ENCODE measurements around the gene GSK3B. TPM values are rescaled to one million over a fixed set of nuclear protein-coding genes. Genes with fewer than 3 reads are reported as not detected.
"Not testable (repeated sequence)": the region's sequence is repeated elsewhere in the genome, so short reads cannot be mapped to it uniquely, and the experiment has no call there.

Gene GSK3B
- total RNA-seq, 1 donor from 2014 or later: 43.7 TPM

DNA sequence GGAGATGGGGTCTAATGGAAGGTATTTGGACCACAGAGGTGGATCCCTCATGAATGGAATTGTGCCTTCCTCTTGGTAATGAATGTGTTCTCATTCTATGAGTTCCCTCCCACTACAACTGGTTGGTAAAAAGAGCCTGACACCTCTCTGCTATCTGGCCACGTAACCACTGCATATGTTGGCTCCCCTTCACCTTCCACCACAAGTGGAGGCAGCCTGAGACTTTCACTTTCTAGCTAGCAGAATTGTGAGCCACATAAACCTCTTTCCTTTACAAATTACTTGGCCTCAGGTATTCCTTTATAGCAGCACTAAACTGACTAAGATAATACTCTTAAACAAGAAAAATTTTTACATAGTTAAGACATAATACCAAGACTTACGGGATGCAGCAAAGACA is 157.0 kb downstream of the GSK3B start:
- no peak for DNase-seq (ENCODE audit: low read depth, low spot score)

DNA sequence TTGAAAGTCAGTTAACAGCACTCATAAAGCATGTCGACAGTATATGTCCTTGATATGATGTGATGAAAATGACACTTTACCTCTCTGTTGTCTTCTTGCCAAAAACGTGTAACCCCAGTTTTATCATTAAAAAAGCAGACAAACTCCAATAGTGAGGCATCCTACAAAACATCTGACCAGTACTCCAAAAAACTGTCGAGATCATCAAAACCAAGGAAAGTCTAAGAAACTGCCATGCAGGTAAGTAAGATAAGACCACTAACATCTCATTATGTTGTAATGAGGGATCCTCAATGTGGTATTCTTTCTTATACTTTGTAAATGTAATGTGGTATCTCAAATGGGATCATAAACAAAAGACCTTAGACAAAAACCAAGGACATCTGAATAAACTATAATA is 160.0 kb downstream of the GSK3B start:
- DNase-seq (ENCODE audit: low read depth, low spot score): no peak

DNA sequence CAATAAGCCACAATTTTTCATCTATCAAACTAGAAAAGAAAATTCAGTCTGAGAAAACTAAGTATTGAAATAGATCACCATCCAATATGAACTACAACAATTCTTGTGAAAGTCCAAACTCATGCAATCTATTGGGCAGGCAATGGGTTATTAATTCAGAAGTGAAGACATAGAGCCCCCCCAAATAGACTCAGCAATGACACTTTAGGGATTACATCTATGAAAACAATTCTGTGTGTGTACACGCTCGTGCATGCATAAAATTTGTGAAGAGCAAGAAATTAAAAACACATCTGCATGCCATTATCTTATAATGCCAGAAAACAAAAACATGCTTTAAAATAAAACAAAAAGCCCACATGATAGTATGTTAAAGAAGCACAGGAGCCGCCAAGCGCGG is 161.0 kb downstream of the GSK3B start:
- no peak for DNase-seq (ENCODE audit: low read depth, low spot score)

DNA sequence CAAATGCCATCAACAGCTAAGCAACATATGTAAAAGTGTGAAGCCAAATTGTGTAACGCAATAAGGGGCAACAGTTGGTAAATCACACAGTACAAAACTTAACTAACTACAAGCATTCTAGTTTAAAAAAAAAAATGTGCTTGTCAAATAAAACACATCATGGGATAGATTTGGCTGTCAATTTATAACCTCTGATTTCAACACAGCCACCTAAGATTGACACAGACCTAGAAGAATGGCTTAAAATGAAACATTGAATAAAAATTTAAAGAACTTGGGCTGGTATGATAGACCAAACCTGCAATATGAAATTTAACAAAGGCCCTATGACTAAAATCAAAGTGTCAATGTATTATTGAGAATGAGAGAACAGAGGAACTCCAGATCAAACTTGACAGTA is 164.0 kb downstream of the GSK3B start:
- no peak for DNase-seq (ENCODE audit: low read depth, low spot score)

DNA sequence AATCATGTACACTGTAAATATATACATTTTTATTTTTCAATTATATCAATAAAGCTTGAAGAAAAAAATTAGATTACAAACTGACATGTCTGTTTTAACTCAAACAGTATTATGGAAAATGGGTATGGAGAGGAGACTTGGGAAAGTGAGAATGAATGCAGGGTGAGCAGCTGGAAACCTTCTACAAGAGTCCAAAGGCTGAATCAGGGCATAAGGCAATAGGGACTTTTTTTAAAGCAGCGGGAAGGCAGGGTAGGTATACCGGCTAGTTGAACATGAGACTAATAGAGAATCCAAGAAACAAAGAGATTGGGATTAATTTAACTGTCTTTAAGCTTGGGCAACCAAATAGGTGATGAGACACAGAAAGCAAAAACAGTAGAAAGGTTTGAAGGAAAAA is 167.1 kb downstream of the GSK3B start:
- no peak for DNase-seq (ENCODE audit: low read depth, low spot score)

DNA sequence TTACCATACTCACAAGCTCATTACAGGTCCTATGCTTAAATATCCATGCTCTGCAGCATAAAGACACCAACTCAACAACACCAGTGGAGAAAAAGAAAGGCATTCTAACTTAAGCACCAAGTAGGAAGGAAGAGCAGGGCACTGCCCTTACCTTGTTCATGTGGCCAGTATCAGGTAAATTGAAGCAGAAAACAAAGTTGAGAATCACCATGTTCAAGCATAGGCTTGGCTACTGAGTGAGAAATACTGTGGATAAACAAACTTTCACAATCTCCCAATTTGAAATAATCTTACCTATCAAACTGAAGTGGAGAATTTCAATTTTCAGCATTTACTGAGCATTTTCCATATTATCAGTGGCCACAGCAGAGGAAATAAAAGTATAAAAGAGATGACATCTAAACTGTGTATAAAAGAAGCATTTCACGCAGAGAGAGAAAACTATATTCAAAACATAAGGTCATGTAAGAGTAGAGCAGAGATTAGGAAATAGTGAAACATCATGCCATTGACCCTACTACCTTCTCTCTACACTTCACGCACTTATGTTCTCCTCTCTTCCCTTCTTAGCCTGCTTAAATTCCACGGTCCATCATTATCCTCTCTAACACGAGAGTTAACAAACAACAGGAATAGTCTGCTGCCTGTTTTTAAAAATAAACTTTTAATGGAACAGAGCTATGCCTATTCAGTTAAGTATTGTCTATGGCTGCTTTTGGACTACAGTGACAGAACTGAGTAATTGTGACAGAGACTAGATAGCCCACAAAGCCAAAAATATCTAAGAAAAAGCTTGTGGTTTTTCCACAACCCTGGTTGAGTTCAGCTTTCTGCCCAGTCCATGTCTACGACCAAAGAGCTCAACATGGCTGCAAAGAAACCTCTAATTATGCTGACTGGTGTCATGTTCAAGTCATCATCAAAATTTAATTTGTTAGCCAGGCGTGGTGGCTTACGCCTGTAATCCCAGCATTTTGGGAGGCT is 169.8 kb downstream of the GSK3B start:
- DNase-seq (ENCODE audit: low read depth, low spot score): no peak

DNA sequence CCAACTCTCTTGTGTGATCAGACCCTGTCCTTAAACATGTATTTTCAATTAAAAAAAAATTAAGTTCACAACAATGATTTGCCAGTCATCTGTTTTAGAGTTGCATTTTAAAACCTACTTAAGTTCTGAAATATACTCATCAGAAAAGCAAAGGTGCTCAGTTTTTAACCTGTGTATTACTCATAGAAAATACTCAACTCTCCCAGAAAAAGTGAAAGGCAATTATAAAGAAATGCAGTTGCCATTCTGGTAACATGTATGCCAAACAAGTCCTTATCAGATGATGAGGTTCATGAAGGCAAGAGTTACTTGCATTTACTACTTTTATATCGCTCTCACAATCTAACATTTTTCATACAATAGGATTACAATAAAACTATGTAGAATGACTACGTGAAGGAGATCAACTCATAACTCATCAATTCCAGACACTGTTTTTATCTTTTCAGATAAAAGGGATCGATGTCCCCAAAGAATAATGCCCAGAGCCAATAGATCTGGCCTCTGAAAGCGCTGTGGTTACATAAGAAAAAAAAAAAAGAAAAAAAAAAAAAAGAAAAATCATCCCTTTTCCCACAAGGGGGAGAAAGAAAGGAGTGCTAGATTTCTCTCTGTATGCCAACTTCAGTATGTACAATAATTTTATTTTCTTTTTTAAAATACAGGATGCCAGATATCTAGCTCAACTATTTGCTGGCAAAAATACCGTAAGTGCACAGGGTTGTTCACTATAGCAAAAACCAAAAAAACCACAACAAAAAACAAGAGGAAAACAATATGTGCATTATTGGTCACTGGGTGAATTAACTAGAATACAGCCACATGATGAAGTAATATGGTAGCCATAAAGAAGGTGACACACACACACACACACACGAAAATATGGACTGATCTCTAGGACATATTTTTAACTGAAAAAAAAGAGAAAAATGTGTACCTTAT is 175.0 kb downstream of the GSK3B start:
- DNase-seq (ENCODE audit: low read depth, low spot score): no peak

DNA sequence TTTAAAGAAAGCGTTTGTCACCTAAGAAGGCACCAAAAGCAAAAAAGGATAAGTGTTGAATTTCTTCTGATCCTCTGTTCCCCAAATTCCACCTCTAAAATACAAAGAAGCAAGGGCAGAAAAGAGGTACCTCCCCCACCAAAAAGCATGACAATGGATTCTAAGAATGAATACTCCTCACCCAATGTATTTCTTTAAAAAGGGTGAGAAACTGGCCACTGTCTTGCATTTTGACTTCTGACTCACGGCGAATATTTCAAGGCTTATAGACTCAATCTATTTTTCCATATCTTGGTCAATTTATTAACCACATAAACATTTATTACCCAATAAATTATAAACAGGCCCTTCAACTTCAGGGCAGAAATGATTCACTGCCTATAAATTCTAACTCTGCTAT is 181.2 kb downstream of the GSK3B start:
- no peak for DNase-seq (ENCODE audit: low read depth, low spot score)

DNA sequence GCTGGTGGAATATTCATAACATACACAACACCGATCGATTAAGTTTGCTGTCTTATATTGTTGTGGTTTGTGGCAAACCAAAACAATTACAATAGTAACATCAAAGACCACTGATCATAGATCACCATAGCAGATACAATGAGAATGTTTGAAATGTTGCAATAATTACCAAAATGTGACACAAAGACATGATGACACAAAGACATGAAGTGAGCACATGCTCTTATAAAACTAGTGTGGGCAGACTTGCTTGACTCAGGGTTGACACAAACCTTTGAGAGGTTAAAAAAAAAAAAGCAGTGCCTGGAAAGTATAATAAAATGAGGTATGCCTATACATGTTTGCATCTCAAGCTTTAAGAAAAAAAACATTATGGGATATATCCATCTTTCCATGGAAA is 182.0 kb downstream of the GSK3B start:
- no peak for DNase-seq (ENCODE audit: low read depth, low spot score)

DNA sequence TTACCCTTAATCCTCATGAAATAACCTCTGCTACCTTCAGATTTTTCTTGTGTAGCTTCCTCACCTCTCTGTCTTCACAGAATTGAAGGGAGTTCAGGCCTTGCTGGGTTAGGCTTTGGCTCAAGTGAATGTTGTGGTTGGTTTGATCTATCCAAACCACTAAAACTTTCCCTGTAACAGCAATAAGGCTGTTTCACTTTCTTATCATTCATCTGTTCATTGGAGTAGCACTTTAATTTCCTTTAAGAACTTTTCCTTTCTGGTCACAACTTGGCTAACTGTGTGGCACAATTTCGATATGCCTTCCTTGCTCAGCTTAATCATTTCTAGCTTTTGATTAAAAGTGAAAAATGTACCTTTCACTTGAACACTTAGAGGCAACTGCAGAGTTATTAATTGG is 182.5 kb downstream of the GSK3B start:
- no peak for DNase-seq (ENCODE audit: low read depth, low spot score)

DNA sequence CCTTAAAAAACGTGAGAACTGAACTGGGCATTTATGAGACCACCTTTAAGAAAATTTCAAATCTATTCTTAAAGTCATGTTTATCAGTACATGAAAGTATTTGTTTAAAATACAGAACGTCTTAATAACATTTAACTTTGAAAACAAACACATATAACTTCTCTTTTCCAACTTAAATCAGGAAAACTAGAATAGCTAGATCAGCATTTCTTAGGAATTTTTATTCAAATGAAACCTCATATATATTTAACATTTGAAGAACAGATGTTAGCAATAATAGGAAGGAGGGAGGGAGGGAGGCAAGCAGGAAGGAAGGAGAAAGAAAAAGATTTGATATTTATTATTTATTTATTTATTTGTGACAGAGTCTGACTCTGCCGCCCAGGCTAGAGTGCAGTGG is 192.2 kb downstream of the GSK3B start:
- DNase-seq (ENCODE audit: low read depth, low spot score): no peak

DNA sequence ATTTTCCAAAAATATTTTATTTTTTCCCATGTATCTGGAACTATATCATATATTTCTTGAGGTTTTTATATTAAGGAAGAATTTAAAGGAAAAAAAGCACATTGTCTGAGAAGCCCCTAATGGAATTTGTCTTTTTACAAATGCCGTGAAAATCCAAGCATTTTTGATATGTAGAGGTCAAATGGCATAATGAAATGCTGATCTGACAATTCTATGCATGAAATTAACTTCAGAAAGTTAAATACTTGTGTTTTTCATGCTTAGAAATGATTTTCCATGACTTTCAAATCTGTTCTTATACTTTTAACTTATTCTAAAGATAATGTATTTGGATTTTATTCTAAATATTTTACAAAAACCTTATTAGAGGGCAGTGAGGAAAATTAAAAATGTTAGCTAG is 193.1 kb downstream of the GSK3B start:
- DNase-seq (ENCODE audit: low read depth, low spot score): no peak

DNA sequence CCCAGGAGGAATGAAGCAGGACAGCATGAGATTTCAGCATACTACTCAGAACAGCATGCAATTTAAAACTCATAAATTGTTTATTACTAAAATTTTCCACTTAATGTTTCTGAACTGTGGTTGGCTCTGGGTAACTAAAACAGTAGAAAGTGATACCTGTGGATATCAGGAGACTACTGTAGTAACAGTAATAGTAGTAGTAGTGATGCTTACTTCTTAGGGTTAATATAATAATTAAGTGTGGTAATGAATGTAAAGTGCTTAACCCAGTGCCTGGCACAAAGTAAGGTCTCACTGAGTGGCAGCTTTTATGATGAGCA is 195.1 kb downstream of the GSK3B start:
- DNase-seq (ENCODE audit: low read depth, low spot score): no peak

DNA sequence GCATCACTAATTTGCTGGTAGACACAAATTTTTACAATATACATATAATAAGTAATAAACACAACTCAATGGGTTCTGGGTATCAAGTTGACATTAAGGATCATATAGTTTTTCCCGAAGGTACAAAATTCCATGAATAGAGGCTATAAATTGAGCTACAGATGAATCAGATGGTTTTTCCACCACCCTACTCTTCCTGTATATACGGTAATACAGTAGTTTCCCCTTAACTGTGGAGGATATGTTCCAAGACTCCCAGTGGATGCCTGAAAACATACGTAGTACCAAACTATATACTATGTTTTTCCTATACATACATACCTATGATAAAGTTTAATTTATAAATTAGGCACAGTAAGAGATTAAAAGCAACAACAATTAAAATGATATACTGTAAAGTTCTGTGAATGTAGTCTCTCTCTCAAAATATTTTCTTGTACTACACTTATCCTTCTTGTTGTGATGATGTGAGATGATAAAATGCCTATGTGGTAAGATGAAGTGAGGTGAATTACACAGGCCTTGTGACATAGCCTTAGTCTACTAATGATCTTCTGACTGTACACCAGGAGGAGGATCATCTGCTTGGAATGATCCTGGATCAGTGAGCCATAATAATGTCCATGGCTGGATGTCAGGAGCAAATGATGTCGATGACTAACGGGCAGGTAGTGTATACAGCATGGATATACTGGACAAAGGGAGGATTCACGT is 195.6 kb downstream of the GSK3B start:
- DNase-seq (ENCODE audit: low read depth, low spot score): no peak

DNA sequence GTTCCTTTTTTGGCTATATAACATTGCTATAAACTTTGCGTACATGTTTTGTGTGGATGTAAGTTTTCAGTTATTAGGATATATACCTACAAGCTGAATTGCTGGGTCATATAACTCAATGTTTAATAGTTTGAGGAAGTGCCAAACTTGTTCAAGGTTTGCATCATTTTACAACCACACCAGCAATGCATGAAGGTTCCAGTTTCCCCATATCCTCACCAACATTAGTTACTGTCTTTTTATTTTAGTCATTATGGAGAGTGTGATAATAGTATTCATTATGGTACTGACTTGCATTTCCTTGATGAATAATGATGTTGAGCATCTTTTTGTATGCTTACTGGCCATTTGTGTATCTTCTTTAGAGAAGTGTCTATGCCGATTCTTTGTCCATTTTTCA is 200.1 kb downstream of the GSK3B start:
- no peak for DNase-seq (ENCODE audit: low read depth, low spot score)

DNA sequence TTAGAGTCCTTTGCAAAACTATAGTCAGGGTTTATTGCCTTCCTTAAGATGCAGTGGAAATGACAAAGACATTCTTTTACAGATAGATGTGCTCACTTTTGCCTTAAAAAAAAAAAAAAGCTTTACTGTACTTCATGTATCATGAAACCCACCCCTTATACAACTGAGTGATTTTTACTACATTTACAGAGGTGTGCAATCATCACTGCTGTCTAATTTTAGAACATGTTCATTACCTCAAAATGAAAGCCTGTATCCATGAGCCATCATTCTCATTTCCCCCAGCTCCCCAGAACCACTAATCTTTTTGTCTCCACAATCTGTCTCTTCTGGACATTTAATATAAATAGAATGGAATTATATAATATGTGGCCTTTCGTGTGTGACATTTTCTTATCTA is 200.5 kb downstream of the GSK3B start:
- DNase-seq (ENCODE audit: low read depth, low spot score): no peak

DNA sequence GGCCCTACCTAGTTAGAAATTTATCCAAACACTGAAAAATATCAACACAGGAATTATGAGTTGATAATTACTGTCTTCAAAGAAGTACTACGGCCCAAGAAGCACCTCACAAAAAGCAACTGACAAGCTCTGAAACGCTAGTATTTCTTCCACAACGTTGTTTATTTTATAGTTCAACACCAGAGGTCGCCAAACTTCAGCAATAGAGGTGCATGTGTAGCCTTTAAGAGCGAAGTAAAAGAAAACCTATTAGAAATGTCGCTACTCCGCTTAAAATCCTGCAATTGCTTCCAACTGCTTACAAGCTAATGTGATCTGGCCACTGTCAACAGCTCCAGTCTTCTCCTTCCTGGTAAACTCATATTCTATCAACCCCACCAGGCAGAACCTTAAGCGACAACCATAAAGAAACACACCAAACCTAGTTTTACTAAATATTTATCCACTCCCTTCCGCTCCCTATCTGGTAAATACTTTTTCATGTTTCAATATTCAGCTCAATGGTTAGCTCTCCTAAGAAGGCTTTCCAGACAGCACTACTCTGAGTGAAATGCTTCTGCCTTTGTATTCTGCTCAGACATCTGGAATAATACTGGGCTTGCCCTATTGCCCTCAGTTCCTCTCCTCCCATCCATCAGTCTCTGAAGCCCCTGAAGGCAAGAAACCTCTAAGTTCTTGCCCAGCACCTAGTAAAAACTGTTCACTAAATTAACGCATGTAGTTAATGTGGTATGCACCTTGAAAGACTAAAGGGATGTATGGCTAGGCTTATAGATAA is 202.1 kb downstream of the GSK3B start:
- DNase-seq (ENCODE audit: low read depth, low spot score): peak; percentile 33

DNA sequence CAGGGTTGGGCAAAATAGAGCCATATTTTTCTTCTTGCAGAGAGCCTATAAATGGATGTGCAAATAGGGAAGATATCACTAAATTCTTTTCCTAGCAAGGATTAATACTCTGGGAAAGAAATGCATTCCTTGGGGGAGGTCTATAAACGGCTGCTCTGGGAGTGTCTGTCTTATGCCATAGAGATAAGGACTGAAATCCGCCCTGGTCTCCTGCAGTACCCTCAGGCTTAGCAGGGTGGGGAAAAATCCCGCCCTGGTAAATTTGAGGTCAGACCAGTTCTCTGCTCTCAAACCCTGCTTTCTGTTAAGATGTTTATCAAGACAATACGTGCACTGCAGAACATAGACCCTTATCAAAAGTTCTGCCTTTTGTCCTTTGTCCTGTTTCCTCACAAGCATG is 205.6 kb downstream of the GSK3B start:
- not testable (repeated sequence) for DNase-seq (ENCODE audit: low read depth, low spot score)

DNA sequence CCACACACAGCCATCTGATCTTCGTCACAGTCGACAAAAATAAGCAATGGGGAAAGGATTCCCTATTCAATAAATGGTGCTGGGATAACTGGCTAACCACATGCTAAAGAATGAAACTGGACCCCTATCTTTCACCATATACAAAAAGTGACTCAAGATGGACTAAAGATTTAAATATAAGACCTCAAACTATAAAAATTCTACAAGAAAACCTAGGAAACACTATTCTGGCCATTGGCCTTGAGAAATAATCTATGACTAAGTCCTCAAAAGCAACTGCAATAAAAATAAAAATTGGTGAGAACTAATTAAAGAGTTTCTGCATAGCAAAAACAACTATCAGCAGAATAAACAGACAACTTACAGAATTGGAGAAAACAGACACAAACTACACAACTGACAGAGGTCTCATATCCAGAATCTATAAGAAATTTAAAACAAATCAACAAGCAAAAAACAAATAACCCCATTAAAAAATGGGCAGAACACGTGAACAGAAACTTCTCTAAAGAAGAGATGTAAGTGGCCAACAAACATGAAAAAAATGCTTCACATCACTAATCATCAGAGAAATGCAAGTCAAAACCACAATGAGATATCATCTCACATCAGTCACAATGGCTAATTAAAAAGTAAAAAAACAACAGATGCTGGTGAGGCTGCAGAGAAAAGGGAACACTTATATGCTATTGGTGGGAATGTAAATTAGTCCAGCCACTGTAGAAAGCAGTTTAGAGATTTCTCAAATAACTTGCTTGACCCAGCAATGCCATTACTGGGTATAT is 208.3 kb downstream of the GSK3B start:
- no peak for DNase-seq (ENCODE audit: low read depth, low spot score)

DNA sequence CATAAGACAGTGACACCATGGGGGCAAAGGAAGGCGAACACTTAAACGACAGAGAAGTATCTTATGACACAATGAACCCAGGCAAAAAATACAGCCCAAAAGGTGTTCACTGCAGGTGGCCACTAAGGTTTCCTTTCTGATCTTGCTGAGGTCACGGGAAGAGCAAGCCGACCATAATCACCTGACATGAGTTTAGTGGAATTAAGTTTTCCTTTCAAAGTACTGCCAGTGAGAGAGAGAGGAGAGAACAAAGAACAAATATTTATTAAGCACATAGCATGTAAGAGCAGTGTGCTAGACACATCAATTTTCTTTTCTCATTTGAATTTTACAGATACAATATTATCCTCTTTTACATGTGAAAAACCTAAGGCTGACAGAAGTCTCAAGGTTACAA is 210.1 kb downstream of the GSK3B start:
- DNase-seq (ENCODE audit: low read depth, low spot score): no peak
